ENCODE measurements around the gene CDK14. TPM values are rescaled to one million over a fixed set of nuclear protein-coding genes. Genes with fewer than 3 reads are reported as not detected.
A peak's percentile ranks its signal among the peaks of the same experiment; 100 is the strongest.

CDK14 gene
- total RNA-seq, 4 donors from 2014 or later: 0.18 to 74.3 (median 7.3) TPM

- H3K4me3 ChIP-seq: no peak overlapping the region
- TF ChIP-seq POLR2A (IDR thresholded peaks at IDR 0.05) (no peak), CTCF (IDR thresholded peaks at IDR 0.05) (no peak)
- H3K27me3 ChIP-seq: no peaks in the 10 kb centered on the region
- DNase-seq: no peak
- no peaks in the 10 kb centered on the region for H3K9me3 ChIP-seq
- no peak overlapping the region for H3K27ac ChIP-seq
- H3K4me1 ChIP-seq: peaks cover 0 to 8% (median 0%) of the 10 kb centered on the region in 4 donors
- H3K36me3 ChIP-seq: no peaks in the 10 kb centered on the region
Measured at GRCh38 chr7:91239171-91239604, 643.1 kb downstream of the CDK14 start.

DNA sequence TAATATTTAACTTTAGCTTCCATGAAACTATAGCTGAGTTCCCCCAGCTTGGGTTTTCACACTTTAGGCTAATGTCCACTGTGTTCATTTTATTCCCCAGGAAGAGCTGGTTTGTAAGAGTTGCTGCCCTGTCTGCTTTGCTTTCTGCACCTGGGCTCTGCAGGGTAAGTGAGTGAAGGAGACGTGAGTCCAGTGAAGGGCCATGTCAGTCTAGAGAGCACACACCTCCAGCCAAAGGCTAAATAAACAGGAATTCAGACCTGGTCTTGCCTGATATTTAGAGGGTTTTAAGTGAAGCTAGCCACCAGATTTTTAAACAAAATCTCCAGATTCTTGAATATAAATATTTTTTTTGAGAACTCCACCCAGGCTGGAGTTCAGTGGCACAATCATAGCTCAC, 643.7 kb downstream of the CDK14 start:
- Histone ChIP-seq H3K36me3 (no peaks in the 10 kb centered on the region), H3K4me1 (peaks cover 0 to 8% (median 0%) of the 10 kb centered on the region in 4 donors), H3K4me3 (no peak overlapping the region), H3K9me3 (no peaks in the 10 kb centered on the region), H3K27me3 (no peaks in the 10 kb centered on the region), H3K27ac (no peak overlapping the region)
- TF ChIP-seq CTCF (IDR thresholded peaks at IDR 0.05): no peak
- TF ChIP-seq POLR2A (IDR thresholded peaks at IDR 0.05): no peak
- no peak for DNase-seq

- Histone ChIP-seq H3K36me3 (no peaks in the 10 kb centered on the region), H3K27ac (peak overlapping the region in 1 of 4 donors; percentile 3), H3K4me3 (no peak overlapping the region), H3K9me3 (no peaks in the 10 kb centered on the region), H3K4me1 (peaks cover 0 to 8% (median 0%) of the 10 kb centered on the region in 4 donors), H3K27me3 (no peaks in the 10 kb centered on the region)
- DNase-seq: no peak
- TF ChIP-seq POLR2A (IDR thresholded peaks at IDR 0.05) (no peak), CTCF (IDR thresholded peaks at IDR 0.05) (no peak)
Measured at GRCh38 chr7:91240376-91240941, 644.3 kb downstream of the CDK14 start.

- Histone ChIP-seq H3K36me3 (no peaks in the 10 kb centered on the region), H3K9me3 (no peaks in the 10 kb centered on the region), H3K27ac (no peak overlapping the region), H3K4me1 (peaks cover 0 to 8% (median 0%) of the 10 kb centered on the region in 4 donors), H3K27me3 (no peaks in the 10 kb centered on the region), H3K4me3 (no peak overlapping the region)
- TF ChIP-seq POLR2A (IDR thresholded peaks at IDR 0.05) (no peak), CTCF (IDR thresholded peaks at IDR 0.05) (no peak)
- no peak for DNase-seq
Measured at GRCh38 chr7:91242097-91242844, 646.1 kb downstream of the CDK14 start.

DNA sequence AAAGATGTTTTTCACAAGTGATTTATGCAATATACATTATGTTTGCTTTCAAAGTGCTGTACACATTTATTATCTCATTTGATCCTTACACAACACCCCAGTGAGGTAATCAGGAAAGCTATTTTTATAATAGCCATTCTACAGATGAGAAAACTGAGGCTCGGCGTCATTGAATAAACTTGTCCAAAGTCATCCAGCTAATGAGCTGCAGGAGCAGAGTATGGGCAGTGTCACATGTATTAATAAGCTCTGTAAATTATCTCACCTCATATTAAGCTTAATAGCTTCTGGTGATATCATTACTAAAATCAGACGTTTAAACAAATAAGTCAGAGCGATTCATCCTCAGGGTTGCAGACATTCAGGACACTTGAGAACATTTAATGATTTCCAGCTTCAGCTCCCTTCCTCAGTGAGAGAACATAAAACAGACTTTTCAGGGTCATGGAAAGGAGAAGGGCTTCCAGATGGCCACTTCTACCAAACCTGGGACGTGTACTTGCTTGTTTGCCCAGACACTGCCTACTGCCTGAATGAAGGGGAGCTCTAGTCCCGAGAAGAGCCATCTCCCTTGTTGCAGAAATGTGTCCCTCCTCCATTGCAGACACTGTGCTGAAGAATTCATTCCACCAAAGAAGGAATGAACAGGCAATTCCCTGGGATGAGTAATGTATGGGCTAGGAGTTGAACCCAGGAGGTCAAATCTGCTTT, 647.6 kb downstream of the CDK14 start:
- Histone ChIP-seq H3K27me3 (no peaks in the 10 kb centered on the region), H3K9me3 (no peaks in the 10 kb centered on the region), H3K27ac (no peak overlapping the region), H3K4me1 (peaks cover 0 to 8% (median 0%) of the 10 kb centered on the region in 4 donors), H3K4me3 (no peak overlapping the region), H3K36me3 (no peaks in the 10 kb centered on the region)
- TF ChIP-seq CTCF (IDR thresholded peaks at IDR 0.05) (no peak), POLR2A (IDR thresholded peaks at IDR 0.05) (no peak)
- no peak for DNase-seq
